HG03196 (cell line): Measurements from ENCODE around the gene BICRAL.
"Not testable (repeated sequence)": the region's sequence is repeated elsewhere in the genome, so short reads cannot be mapped to it uniquely, and the experiment has no call there.

ENCODE experiments used
- ATAC-seq: cut with Tn5 transposase; IDR thresholded peaks from one replicate; pipeline ENCODE4 v1.9.1; 2021; ENCODE audit not compliant: unreplicated experiment

BICRAL gene

DNA sequence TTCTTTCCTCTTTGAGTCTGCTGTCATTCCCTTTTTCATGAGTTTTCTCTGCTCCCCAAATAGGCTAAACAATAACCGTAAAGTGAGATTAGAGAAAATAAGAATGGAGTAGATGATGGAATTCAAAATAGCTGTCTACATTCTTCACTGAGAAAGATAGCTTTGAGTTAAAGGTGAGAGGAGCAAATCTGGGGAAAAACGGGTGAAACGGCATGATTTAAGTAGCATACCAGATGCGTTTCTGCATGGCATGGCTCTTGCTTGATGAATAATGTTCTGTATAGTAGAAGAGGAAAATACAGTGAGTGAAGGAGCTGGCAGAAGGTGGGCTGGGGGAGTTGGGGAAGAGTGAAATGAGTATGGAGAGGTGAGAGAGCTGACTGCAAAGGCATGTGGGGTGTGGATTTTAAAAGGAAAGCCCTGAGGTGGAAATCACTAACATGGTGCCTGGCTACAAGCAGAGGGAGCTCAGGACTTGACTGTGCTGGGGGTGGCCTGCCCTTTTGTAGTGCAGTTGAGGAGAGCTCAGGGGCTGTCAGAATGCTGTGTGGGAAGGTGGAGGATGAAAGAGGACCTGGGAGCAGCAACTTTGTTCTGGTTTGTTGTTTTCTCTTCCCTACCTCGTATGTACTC is 8.8 kb downstream of the BICRAL start:
- ATAC-seq: no peak

DNA sequence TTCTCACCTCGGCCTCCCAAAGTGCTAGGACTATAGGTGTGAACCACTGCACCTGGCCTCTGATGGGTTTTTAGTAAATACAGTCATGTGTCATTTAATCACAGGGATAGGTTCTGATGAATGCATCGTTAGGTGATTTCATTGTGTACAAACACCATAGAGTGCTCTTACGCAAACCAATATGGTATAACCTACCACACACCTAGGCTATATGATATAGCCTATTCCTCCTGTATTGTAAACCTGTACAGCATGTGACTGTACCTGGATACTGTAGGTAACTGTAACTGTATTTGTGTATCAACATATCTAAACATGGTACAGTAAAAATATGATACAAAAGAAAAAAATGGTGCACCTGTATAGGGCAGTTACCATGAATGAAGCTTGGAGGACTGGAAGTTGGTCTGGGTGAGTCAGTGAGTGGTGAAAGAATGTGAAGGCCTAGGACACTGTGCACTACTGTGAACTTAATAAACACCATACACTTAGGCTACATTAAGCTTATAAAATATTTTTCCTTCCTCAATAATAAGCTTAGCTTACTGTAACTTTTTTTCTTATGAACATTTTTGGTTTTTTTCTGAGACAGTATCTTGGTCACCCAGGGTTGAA is 10.0 kb downstream of the BICRAL start:
- no peak for ATAC-seq

DNA sequence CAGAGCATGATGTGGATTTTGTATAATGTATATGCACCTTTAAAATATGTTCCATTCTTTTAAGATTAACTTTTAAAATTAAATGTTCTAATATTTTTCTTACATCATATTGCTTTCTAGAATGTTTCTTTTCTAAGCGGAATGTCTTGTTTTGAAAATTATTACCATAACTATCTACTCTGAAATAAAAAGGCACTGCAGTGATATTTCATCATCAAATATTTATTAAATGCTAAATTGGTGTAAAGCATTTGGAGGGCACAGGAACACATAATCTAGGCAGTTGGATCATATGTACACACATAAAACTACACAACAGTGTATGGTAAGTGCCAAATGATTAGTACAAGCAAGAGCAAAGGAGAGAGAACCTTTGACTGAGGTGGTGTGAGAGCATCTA is 13.8 kb downstream of the BICRAL start:
- no peak for ATAC-seq

DNA sequence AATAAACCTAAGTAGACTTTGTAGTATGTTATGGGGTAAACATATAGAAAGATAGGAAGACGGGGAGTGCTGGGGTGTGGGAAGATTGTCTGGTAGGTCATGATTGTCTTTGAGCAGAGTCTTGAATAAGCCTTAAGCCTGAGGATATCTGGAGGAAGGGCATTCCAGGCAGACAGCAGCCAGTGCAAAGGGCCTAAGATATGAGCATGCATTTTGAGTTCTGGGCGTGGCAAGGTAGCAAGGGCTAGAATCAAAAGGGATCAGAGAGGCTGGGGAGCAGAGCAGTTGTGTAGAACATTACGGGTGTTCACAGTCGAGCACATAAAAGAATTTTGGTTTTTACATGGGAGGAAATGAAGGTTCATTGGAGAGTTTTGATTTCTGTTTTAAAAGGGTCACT is 14.3 kb downstream of the BICRAL start:
- no peak for ATAC-seq

DNA sequence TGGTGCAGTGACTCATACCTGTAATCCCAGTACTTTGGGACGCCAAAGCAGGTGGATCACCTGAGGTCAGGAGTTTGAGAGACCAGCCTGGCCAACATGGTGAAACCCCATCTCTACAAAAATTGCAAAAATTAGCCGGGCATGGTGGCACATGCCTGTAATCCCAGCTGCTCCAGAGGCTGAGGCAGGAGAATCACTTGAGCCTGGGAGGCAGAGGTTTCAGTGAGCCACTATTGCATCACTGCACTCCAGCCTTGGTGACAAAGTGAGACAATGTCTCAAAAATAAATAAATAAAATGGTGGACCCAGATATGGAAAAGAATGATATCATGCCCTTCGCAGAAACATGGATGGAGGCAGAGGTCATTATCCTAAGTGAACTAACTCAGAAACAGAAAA is 15.8 kb downstream of the BICRAL start:
- not testable (repeated sequence) for ATAC-seq

DNA sequence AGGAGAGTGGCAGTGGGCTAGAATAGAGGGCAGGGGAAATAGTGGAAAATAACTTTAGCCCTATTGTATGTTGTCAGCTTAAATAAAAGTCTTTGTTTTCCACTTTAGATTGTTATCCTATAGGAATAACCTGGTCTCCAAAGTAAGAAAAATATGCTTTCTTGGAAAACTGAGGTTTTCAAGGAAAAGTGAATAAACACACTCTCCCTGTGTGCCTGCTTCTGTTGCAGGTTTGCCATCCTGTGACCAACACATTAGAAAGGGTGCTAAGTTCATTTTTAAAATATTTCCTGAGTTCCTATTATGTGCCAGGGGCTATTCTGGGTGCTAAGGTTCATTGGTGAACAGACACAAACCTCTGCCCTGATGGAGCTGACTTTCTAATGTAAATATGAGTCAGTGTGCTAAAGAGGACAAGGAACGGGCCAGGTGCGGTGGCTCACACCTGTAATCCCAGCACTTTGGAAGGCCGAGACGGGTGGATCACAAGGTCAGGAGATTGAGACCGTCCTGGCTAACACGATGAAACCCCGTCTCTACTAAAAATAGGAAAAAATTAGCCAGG is 23.5 kb downstream of the BICRAL start:
- ATAC-seq: no peak

DNA sequence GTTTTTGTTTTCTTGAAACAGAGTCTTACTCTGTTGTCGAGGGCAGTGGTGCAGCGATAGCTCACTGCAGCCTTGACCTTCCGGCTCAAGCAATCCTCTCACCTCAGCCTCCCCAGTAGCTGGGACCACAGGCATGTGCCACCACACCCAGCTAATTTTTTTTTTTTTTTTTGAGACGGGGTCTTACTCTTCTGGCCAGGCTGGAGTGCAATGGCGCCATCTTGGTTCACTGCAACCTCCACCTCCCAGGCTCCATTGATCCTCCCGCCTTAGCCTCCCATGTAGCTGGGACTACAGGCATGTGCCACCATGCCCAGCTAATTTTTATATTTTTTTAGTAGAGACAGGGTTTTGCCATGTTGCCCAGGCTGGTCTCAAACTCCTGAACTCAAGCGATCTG is 24.5 kb downstream of the BICRAL start:
- ATAC-seq: not testable (repeated sequence)

DNA sequence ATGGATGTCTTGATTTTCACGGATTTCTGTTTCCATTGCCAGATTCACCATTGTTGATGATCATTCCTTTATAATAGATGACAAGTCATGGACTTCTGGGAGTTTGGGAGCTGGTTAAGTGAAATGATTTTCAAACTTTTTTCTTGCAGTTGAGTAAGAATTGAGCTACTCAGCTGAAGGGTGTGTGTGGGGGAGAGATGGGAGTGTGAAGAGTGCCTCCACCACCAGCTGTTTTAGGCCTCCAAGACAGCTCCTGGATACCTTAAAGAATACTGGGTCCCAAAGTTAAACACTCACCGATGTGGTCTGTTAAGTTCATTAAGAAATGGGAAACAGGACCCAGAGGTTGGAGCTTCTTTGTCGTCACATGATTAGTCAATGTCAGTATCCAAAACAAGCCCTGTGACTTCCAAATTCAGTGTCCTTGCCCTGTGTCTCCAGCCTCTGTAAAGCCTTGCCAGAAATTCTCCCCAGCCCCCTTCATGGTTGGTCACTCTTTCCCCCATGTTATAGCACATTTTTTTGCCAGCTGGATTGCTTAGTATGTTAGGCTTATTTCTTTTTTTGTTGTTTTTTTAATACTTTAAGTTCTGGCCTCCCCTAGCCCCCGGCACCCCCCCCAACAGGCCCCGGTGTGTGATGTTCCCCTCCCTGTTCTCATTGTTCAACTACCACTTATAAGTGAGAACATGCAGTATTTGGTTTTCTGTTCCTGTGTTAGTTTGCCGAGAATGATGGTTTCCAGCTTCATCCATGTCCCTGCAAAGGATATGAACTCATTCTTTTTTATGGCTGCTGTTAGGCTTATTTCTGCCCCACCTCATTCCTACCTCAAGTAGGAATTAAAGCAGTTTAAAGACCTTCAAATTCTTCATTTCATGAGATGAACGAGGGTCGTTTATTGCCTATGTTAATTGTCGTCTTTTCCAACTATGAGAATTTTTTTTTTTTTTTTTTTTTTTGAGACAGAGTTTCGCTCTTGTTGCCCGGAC is 26.9 kb downstream of the BICRAL start:
- no peak for ATAC-seq

DNA sequence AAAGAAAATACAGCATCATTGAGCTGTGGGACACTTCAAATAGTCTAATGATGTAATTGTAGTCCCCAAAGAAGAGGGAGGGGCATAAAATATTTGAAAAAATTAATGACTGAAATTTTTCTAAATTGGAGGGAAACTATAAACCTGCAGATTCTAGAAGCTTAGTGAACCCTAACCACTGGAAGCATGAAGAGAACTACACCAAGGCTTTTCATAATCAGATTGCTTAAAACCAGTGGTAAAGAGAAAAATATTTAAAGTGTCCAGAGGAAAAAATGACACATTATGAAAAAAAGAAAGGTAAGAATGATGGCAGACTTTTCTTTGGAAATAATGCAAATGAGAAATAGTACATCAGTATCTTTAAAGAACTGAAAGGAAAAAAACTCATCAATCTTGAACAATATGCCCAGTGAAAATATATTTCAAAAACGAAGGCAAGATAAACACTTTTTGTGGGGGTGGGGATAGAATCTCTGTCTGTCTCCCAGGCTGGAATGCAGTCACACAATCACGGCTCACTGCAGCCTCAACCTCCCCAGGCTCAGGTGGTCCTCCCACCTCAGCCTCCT is 31.3 kb downstream of the BICRAL start:
- ATAC-seq: no peak

DNA sequence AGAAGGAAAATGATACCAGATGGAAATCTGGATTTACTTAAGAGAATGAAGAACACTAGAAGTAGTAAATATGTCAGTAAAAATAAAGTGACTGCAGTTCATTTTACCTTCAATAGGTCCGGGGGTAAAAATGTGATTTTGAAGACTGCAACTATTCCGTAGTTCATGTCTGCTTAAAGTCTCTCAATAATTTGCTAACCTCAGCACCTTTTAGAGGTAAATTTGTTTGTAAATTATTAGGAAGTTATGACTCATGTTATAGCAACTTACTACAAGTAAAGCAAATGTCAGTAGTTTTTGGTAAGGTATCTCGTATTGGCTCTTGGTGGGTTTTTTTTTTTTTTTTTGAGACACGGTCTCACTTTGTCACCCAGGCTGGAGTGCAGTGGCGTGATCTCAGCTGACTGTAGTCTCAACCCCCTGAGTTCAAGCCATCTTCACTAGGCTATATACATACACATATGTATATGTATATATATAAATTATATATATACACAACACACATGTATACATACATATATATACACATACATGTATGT is 32.1 kb downstream of the BICRAL start:
- no peak for ATAC-seq

DNA sequence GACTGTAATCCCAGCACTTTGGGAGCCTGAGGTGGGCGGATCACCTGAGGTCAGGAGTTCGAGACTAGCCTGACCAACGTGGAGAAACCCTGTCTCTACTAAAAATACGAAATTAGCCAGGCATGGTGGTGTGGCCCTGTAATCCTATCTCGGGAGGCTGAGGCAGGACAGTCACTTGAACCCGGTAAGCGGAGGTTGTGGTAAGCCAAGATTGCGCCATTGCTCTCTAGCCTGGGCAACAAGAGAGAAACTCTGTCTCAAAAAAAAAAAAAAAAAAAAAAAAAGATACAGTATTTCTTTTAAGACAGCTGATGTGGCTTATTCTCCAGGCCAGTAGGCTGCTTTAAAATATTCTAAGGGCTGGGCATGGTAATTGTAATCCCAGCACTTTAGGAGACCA is 33.9 kb downstream of the BICRAL start:
- ATAC-seq: not testable (repeated sequence)

DNA sequence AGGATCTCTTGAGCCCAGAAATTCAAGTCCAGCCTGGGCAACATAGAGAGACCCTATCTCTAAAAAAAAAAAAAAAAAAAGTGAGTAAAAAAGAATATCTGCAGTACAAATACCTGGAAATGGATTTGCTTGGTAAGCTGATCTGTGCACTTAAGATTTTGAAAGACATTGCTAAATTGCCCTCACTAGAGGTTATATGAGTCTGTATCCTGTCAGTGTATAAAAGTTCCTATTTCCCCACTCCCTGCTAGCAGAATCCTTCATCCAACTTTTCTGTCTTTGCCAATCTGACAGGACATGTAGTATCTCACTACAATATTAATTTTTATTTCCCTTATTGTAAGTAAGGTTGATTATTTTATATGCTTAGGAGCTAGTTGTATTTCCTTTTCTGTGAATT is 36.1 kb downstream of the BICRAL start:
- ATAC-seq: no peak

DNA sequence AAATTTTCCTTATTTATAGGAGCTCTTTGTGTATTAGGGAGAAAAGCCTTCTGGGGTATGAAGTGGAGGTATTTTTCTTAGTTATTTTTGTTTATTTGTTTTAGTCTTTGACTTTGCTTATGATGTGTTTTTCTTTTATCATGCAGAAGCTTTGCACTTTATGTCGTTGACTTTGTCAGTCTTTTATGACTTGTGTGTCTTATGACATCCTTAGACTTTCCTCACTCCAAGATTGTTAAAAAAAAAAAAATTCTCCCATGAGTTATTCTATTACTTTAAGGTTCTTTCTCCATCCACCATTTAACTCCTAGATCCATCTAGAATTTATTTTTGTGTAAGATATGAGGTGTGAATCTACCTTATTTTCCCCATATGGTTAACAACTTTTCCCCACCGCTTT is 36.6 kb downstream of the BICRAL start:
- no peak for ATAC-seq

DNA sequence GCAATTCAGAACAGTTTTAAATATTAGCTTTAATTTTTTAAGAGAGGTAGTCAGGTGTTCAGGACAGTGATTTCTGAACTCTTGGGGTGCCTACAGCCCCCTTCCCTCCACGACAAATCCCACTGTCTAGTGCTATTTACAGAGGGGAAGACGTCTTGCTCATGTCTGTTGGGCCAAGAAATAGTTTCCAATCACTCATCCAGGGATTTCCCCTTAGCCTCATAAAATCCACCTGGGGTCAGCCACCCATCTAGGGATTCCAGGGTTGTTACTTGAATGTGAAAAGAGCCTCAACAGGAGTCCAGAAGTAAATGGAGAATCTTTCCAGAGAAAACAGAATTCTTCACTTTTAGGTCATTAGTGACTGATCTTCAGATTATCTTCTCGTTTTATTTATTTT is 37.0 kb downstream of the BICRAL start:
- ATAC-seq: no peak

DNA sequence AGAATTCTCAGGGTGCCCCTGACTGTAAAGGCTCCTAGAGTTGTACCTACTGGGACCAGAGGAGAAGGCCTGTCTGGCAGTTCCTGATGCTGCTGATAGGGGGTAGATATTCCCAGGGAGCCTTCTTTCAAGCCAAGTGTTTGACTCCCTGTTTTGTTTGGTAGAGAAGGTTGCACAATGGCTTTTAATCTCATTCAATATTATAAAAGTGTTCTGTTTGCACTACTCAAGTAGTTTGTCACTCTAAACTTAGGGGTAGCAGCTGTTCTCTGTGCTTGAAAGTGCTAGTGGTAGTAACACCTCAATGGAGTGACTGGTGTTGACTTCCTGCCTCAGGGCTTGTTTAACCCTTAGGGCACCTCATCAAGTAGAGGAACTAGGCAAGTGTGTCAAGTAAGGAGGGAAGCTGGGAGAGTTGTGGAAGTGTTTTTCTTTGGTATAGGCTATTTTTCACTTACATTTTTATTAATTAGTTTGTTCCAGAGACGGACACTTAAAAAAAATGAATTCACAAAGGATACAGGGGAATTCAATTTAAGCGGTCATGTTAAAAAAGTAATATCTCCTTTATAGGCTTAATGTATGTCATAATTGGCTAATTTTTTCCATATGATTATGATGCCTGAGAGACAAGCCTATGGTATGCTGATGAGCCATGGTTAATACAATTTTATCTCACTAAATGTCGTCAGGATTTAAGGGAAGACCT is 38.1 kb downstream of the BICRAL start:
- ATAC-seq: no peak

DNA sequence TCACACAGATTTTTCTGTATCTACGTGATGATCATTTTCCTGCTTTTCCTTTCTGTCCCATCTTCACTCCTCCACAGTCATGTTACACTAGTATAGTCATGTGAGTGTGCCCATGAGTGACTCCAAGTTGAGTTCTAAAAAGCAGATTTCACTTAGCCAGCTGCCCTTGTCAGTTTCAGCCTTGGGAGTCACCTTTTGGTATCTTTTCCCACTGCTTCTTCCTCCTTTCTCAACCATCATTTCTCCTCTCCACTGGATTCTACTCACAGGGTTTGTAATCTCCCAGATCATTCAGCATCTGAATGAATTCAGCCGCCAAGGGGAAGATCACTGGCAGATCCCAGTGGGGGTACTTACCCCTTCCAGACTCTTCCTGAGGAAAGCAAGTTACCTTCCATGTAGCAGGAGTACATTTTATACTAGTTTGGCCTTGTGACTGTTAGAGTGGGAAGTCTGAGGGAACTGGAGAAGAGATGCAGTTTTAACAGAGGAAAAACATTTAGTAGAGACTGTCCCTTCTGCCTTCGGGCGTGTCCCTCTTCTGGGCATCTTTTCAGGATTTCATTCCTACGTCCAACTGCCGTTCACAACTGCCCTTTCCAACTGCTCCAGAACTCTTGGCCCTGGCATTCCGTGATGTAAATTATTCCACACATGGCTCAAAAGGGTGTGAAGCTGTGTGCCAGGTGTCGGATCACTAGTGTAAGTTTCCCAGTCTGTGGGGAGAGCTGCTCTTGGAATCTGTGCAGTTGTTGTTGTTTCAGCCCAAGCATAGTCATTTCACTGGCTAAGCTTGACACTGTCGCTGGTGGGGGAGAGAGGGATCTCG is 38.9 kb downstream of the BICRAL start:
- ATAC-seq: no peak

DNA sequence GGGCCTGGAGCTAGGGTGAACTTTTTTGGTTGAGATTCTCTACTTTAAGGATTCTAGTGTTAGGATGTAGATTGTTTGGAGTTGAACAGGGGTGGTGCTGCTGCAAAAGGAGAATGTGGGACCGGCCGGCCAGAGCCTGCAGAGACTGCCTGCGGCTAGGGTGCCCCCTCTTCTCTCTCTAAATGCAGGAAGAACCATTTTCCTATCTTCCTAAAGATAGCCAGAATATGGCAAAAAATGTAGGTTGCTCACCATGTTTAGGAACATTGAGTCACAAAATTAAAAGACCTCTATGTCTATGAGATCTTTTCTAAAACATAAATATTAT is 39.5 kb downstream of the BICRAL start:
- ATAC-seq: no peak

DNA sequence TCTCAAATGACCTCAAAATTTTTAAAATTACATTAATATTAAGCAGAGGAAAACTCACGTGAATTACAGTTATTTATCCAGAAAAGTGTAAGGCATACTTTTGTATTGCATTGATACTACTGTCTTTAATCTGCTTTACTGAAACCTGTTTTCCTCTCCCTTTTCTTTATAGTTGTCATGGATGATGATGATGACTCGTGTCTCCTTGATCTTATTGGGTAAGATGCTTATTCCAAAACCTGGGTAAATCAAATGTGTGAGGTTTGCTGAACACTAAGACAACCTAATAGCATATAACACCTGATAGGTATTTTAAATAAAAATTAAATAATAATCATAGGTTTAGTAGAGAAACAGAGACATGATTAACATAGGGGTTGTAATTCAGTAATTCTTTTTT is 40.0 kb downstream of the BICRAL start:
- ATAC-seq: no peak

DNA sequence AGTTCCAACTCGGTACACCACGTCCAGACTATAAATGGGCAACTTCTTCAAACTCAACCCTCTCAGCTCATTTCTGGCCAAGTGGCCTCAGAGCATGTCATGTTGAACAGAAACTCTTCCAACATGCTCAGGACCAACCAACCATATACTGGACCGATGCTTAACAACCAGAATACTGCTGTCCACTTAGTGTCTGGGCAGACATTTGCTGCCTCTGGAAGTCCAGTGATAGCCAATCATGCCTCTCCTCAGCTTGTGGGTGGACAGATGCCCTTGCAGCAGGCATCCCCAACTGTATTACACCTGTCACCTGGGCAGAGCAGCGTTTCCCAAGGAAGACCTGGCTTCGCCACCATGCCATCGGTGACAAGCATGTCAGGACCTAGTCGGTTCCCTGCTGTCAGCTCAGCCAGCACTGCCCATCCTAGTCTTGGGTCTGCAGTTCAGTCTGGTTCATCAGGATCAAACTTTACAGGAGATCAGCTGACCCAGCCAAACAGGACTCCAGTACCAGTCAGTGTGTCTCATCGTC is 47.8 kb downstream of the BICRAL start:
- no peak for ATAC-seq
